GM12878 (cell line): ENCODE results near the gene ME2.

Source experiments
- GABPA ChIP-seq: IDR thresholded peaks from 2 replicates; pipeline ENCODE4 v1.6.1; 2014; ENCODE audit warnings: antibody characterized with exemption, low read depth, mild to moderate bottlenecking, inconsistent platforms
- POLR2AphosphoS2 ChIP-seq: IDR thresholded peaks from 2 replicates; pipeline ENCODE4 v1.6.1; 2011; ENCODE audit warnings: low read depth, mild to moderate bottlenecking, low read length, improper control_type of control experiment, moderate library complexity
- SMC3 ChIP-seq: IDR thresholded peaks from 2 replicates; pipeline ENCODE4 v1.6.1; 2011; ENCODE audit warnings: low read length, improper control_type of control experiment, borderline replicate concordance
- ZNF274 ChIP-seq: IDR thresholded peaks from one replicate; pipeline ENCODE4 v1.8.0; 2011; ENCODE audit not compliant: insufficient read length, insufficient read depth

- no peak for TF ChIP-seq ZNF274
- no peak for TF ChIP-seq SMC3
- TF ChIP-seq GABPA: no peak
- no peak for TF ChIP-seq POLR2AphosphoS2
Measured at GRCh38 chr18:50935493-50936191, 56.7 kb downstream of the ME2 start.
